IMR-90 (cell line): ENCODE measurements around the gene PPP6R3. TPM values are rescaled to one million over a fixed set of nuclear protein-coding genes. Genes with fewer than 3 reads are reported as not detected.

ENCODE experiments used
- ATAC-seq: fragments of 200-7000 bp; cut with Tn5 transposase; 2 replicates; pipeline ENCODE4 v1.9.1; 2020; ENCODE audit warnings: low read depth, mild to moderate bottlenecking, moderate library complexity
- BruUV-seq: library from RNA; stranded (reverse); fragments of 400-500 nt; replicated peaks from 2 replicates; lab custom pipeline; 2021; lab: Mats Ljungman, UMichigan
- CTCF ChIA-PET: fragments of 300-600 bp; formaldehyde crosslinking; extraction: SDS; loops from one replicate; lab custom pipeline; 2021; ENCODE audit warnings: antibody characterized with exemption; lab: Yijun Ruan, JAX
- POLR2A ChIA-PET: fragments of 300-600 bp; sonication (Branson Sonifier 250); formaldehyde crosslinking; loops from one replicate; lab custom pipeline; 2022; ENCODE audit warnings: antibody characterized with exemption; ENCODE audit not compliant: unreplicated experiment; lab: Charles Lee
- DNase-seq: peaks from one replicate; pipeline ENCODE4 v3.0.0; 2013
- H2AFZ ChIP-seq: replicated peaks from 2 replicates; pipeline ENCODE3; 2013; ENCODE audit warnings: low read length, mild to moderate bottlenecking; ENCODE audit not compliant: poor library complexity
- H2AK5ac ChIP-seq: 2 replicates; pipeline ENCODE4 v1.6.1; 2013; ENCODE audit warnings: low read depth, low read length, inconsistent platforms
- H2AK9ac ChIP-seq: replicated peaks from 2 replicates; pipeline ENCODE3; 2013; ENCODE audit warnings: mild to moderate bottlenecking, low read depth, low read length, moderate library complexity; ENCODE audit not compliant: poor library complexity
- H2BK120ac ChIP-seq: 2 replicates; pipeline ENCODE4 v1.6.1; 2013; ENCODE audit warnings: low read depth, low read length, inconsistent platforms
- H2BK15ac ChIP-seq: 3 replicates; pipeline ENCODE4 v1.6.1; 2013; ENCODE audit warnings: low read depth, low read length, inconsistent platforms
- H2BK20ac ChIP-seq: 2 replicates; pipeline ENCODE4 v1.6.1; 2013; ENCODE audit warnings: low read depth, mild to moderate bottlenecking, inconsistent platforms, low read length, moderate library complexity
- H2BK5ac ChIP-seq: 2 replicates; pipeline ENCODE4 v1.6.1; 2013; ENCODE audit warnings: mild to moderate bottlenecking, low read depth, low read length, inconsistent platforms; ENCODE audit not compliant: poor library complexity, severe bottlenecking
- H3K14ac ChIP-seq: replicated peaks from 2 replicates; pipeline ENCODE4 v1.6.1; 2013; ENCODE audit warnings: low read depth, low read length, inconsistent platforms
- H3K18ac ChIP-seq: 2 replicates; pipeline ENCODE4 v1.6.1; 2013; ENCODE audit warnings: low read depth, low read length, control low read depth
- H3K23ac ChIP-seq: 2 replicates; pipeline ENCODE4 v1.6.1; 2013; ENCODE audit warnings: low read depth, low read length, inconsistent platforms
- H3K27ac ChIP-seq: 2 replicates; pipeline ENCODE4 v1.5.1; 2013; ENCODE audit warnings: mild to moderate bottlenecking, control low read depth, low read length; ENCODE audit not compliant: insufficient read depth
- H3K27me3 ChIP-seq: 2 replicates; pipeline ENCODE4 v1.6.1; 2013; ENCODE audit warnings: low read length; ENCODE audit not compliant: control insufficient read depth, insufficient read depth
- H3K36me3 ChIP-seq: 2 replicates; pipeline ENCODE4 v1.6.1; 2013; ENCODE audit warnings: low read length, mixed read lengths; ENCODE audit not compliant: control insufficient read depth, insufficient read depth
- H3K4ac ChIP-seq: 2 replicates; pipeline ENCODE4 v1.6.1; 2013; ENCODE audit warnings: low read depth, low read length, inconsistent platforms
- H3K4me1 ChIP-seq: 2 replicates; pipeline ENCODE4 v1.6.1; 2013; ENCODE audit warnings: low read length, mixed read lengths; ENCODE audit not compliant: control insufficient read depth, insufficient read depth
- H3K4me2 ChIP-seq: 2 replicates; pipeline ENCODE4 v1.6.1; 2013; ENCODE audit warnings: low read depth, mild to moderate bottlenecking, control low read depth, low read length, moderate library complexity
- H3K4me3 ChIP-seq: 2 replicates; pipeline ENCODE4 v1.5.1; 2013; ENCODE audit warnings: low read depth, mild to moderate bottlenecking, control low read depth, low read length, moderate library complexity; ENCODE audit not compliant: insufficient read depth
- H3K56ac ChIP-seq: 2 replicates; pipeline ENCODE4 v1.6.1; 2013; ENCODE audit warnings: low read length, inconsistent platforms; ENCODE audit not compliant: insufficient read depth; ENCODE audit errors: extremely low read depth
- H3K79me1 ChIP-seq, 2 experiments: 2 replicates each; pipeline ENCODE4 v1.6.1; 2013; ENCODE audit warnings: low read length in 2 of 2, inconsistent platforms in 1 of 2, low read depth in 1 of 2
- H3K9ac ChIP-seq: 2 replicates; pipeline ENCODE4 v1.6.1; 2013; ENCODE audit warnings: low read depth, low read length, control low read depth
- H3K9me1 ChIP-seq: 2 replicates; pipeline ENCODE4 v1.6.1; 2013; ENCODE audit warnings: low read length, inconsistent platforms; ENCODE audit not compliant: insufficient read depth
- H3K9me3 ChIP-seq: 2 replicates; pipeline ENCODE4 v1.6.1; 2013; ENCODE audit warnings: low read length; ENCODE audit not compliant: control insufficient read depth, insufficient read depth
- H4K20me1 ChIP-seq: 2 replicates; pipeline ENCODE4 v1.6.1; 2013; ENCODE audit warnings: low read length, inconsistent platforms; ENCODE audit not compliant: insufficient read depth
- H4K5ac ChIP-seq: 2 replicates; pipeline ENCODE4 v1.6.1; 2013; ENCODE audit warnings: mild to moderate bottlenecking, low read depth, low read length, control low read depth
- H4K8ac ChIP-seq, 2 experiments: 2 replicates each; pipeline ENCODE4 v1.6.1; 2013; ENCODE audit warnings: low read depth in 2 of 2, low read length in 2 of 2, control low read depth in 1 of 2, inconsistent platforms in 1 of 2
- H4K91ac ChIP-seq: 2 replicates; pipeline ENCODE4 v1.6.1; 2013; ENCODE audit warnings: low read depth, low read length, inconsistent platforms; ENCODE audit not compliant: insufficient read depth
- CEBPB ChIP-seq: IDR thresholded peaks from 2 replicates; pipeline ENCODE4 v1.6.1; 2012; ENCODE audit warnings: low read depth, low read length, improper control_type of control experiment
- POLR2A ChIP-seq: IDR thresholded peaks from 2 replicates; pipeline ENCODE4 v1.6.1; 2012; ENCODE audit warnings: mild to moderate bottlenecking, low read depth, low read length
- WGBS, 2 experiments: methylation state at CpG; one replicate each; pipeline versions ENCODE4 v1.1.5 to v1.1.7; 2013; ENCODE audit warnings: missing lambda C conversion rate in 2 of 2; ENCODE audit not compliant: insufficient read length in 1 of 2; ENCODE audit errors: extremely low coverage in 2 of 2; 5-methylcytosine and 5-hydroxymethylcytosine counted together
- dilution Hi-C: fragments of 300-500 bp; cut with HindIII; formaldehyde crosslinking; loops from one replicate; pipeline ENCODE4 v1.14.3; 2018; ENCODE audit warnings: low sequenced_read_pairs; ENCODE audit not compliant: unreplicated experiment
- in situ Hi-C: fragments of 300-500 bp; cut with MboI; formaldehyde crosslinking; loops from 3 replicates; pipeline ENCODE4 v1.14.3; 2019; ENCODE audit warnings: low sequenced_read_pairs, inconsistent platforms, mixed read lengths
- intact Hi-C: fragments of 100-400 bp; cut with micrococcal nuclease; formaldehyde crosslinking; loops from 2 replicates; pipeline ENCODE4 v1.10.0; 2022
- polyA plus RNA-seq, 3 experiments: library from polyadenylated mRNA; depleted of rRNA; stranded (reverse); fragments of >200 nt; gene quantifications; 2 replicates each; pipeline ENCODE4 v1.2.3, GENCODE V29; 2012; ENCODE audit warnings: low replicate concordance in 1 of 3
- total RNA-seq: library from RNA; depleted of rRNA; stranded (reverse); fragments of >200 nt; gene quantifications from 2 replicates; pipeline ENCODE4 v1.2.3, GENCODE V29; 2012

The PPP6R3 gene
- total and polyA plus RNA-seq, 2 of the 4 experiments (the other 2 are of a cell fraction): 29.0 to 123 TPM

GRCh38 chr11:68658097-68658496 is 197.5 kb downstream of the PPP6R3 start:
- Histone ChIP-seq H3K4me2 (no peak overlapping the region), H2BK20ac (no peak overlapping the region), H3K4ac (no peak overlapping the region; the same call in 1 of the 2 replicates), H4K20me1 (0 out of 2 replicates have a peak, but pooled peaks cover 5% of the 10 kb centered on the region), H3K4me3 (no peak overlapping the region), H3K18ac (no peak overlapping the region), H2AK9ac (no peak overlapping the region), H3K27ac (no peak overlapping the region), H4K5ac (no peak overlapping the region), H3K4me1 (peaks cover 7% of the 10 kb centered on the region), H3K23ac (no peak overlapping the region), H3K9ac (no peak overlapping the region), H2AK5ac (peak overlapping the region; percentile 70; the same call in 1 of the 2 replicates), H2BK120ac (no peak overlapping the region), H3K27me3 (peaks cover 36% of the 10 kb centered on the region), H2BK5ac (no peak overlapping the region), H3K14ac (no peak overlapping the region), H3K36me3 (no peaks in the 10 kb centered on the region), H3K9me1 (no peaks in the 10 kb centered on the region), H4K8ac (no peak overlapping the region), H2BK15ac (no peak overlapping the region), H3K79me1 (no peaks in the 10 kb centered on the region), H3K56ac (no peak overlapping the region), H3K9me3 (peaks cover 12% of the 10 kb centered on the region), H2AFZ (no peak overlapping the region), H4K91ac (no peak overlapping the region)
- in situ Hi-C loops: no loop called here
- BruUV-seq: no TSS peak
- intact Hi-C loops: no loop called here
- dilution Hi-C loops: no loop called here
- CTCF ChIA-PET: no interaction called here
- no peak for DNase-seq
- no peak for ATAC-seq
- POLR2A ChIA-PET: no interaction called here
- 100% methylated on average over 2 of the region's 8 CpGs; no CpG with 5 or more reads in 1 of the 2 experiments for WGBS, 2 experiments
- TF ChIP-seq CEBPB (no peak), POLR2A (no peak)
